ENCODE results near the gene MNX1.

Gene MNX1

DNA sequence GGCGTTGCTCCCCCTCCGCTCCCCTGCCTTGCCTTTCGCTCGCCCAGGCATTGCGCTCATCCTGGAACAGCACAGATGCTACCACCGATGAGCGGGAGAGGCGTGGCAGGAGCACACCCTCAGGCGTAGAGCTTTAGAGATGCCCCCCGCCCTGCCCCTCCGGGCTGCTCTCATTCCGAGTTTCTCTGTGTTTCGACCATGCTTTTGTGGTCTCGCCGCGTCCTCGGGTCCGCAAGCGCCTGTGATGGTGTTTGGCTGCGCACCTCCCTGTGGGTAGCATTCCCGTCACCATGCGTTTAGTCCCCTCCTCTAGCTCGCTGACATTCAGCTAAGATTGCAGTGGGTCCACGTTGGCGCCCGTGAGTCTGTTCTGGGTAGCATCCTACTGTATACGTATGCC, 42.3 kb downstream of the MNX1 start:
- no peak for DNase-seq (ENCODE audit: insufficient read length, low spot score)
- no peak for TF ChIP-seq POLR2A (IDR thresholded peaks at IDR 0.05; ENCODE audit: low read depth, low read length)
- FAIRE-seq, result no peak

- FAIRE-seq (no peak), DNase-seq (ENCODE audit: insufficient read length, low spot score) (no peak)
- no peak for TF ChIP-seq POLR2A (IDR thresholded peaks at IDR 0.05; ENCODE audit: low read depth, low read length)
Observed at GRCh38 chr7:156966387-156966786, 44.1 kb downstream of the MNX1 start.

DNA sequence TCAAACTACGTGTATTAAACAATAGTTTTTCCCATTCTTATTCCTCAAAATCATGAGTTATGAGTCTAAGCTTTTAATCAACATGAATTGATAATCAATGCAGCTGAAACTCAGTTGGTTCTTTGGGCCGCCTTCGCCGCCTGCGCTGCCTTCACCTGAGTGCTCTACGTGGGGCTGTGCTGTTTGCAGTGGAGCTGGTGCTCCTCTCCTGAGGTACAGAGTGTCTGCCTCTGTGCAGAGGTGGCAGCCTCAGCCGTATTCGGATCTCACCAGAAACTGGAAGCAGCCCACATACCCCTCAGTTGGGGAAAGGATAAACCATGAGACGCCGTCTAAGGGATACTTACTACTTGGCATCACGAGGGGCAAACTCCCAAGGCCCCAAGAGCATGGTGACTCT, 45.5 kb downstream of the MNX1 start:
- no peak for TF ChIP-seq POLR2A (IDR thresholded peaks at IDR 0.05; ENCODE audit: low read depth, low read length)
- DNase-seq (ENCODE audit: insufficient read length, low spot score), result no peak
- FAIRE-seq, result no peak

DNA sequence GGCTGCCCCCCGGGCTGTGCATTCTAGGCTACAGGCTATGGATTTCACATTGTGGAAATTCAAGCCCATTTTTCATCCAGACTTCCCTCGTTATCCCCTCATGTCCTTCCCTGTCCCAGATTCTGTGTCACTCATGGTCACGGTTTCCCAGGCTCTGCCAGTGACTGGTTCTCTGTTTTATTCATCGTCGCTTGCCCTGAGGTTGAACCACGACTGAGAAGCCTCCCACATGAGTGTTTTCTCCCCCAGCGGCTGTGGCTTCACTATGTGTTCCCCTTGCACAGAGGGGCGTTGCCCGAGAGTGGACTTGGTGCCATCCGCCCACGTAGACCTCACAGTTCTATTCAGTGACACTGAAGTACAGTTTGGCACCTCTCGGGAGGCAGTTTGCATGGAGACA, 47.0 kb downstream of the MNX1 start:
- DNase-seq (ENCODE audit: insufficient read length, low spot score) (no peak), FAIRE-seq (no peak)

DNA sequence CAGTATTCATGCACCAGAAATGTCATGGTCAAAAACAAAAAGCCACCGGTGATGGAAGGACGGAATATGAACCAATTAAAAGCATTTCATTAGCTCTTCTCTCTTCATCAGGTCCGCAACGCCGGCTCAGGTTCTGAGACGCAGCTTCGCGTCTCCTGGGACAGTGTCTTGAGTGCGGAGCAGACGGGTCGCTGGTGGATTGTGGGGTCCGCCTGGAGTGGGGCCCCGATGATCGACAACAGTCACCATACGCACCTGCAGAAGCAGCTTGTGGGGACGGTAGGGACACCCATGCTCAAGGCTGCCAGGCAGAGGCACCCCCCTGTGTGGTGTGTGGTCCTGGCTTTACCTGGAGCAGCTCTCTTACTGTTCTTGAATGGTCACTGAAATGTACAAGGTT, 47.6 kb downstream of the MNX1 start:
- no peak for DNase-seq (ENCODE audit: insufficient read length, low spot score)
- no peak for TF ChIP-seq POLR2A (IDR thresholded peaks at IDR 0.05; ENCODE audit: low read depth, low read length)
- FAIRE-seq, result no peak

More for the DNA sequence above, 47.0 kb downstream of the MNX1 start:
- no peak for TF ChIP-seq POLR2A (IDR thresholded peaks at IDR 0.05; ENCODE audit: low read depth, low read length)

DNA sequence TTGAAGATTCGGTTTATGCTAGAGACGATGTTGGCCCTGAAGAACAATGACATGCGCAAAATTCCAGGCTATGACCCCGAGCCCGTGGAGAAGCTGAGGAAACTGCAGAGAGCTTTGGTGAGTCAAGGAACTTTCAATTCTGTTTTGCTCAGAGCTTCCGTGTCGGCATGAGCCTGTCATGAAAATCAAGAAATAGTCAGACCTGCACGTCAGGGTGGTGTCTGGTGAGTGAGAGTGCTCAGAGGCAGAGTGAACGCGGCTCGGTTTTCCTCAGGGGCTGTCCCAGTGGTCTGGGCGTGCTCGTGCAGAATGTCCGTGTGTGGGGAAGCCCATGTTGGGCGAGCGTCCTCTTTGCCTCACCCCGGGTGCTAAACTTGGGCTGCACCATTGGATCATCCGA, 48.3 kb downstream of the MNX1 start:
- DNase-seq (ENCODE audit: insufficient read length, low spot score) (no peak), FAIRE-seq (no peak)
- no peak for TF ChIP-seq POLR2A (IDR thresholded peaks at IDR 0.05; ENCODE audit: low read depth, low read length)

GRCh38 chr7:156956727-156957126, 53.7 kb downstream of the MNX1 start:
- no peak for TF ChIP-seq POLR2A (IDR thresholded peaks at IDR 0.05; ENCODE audit: low read depth, low read length)
- no peak for FAIRE-seq
- no peak for DNase-seq (ENCODE audit: insufficient read length, low spot score)

DNA sequence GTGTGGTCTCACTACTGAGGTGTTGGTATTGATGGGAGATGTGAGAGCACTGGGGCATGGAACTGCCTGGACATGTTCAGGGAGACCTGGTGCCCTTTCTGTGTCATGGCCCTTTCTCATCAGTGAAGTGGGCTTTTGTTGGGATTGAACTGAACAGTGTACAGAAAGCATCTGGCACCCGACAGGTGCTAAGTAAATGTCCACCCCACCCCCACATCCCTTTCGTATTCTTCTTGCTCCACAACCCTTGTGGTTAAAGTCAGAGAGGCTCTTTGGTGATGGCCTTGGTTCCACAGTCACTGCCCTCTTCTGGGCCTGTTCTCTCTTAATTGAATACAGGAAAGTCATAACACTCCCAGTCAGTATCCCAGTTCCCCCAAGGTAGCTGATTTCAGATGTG, 55.5 kb downstream of the MNX1 start:
- TF ChIP-seq POLR2A (IDR thresholded peaks at IDR 0.05; ENCODE audit: low read depth, low read length), result no peak
- no peak for DNase-seq (ENCODE audit: insufficient read length, low spot score)
- no peak for FAIRE-seq
